Tibial nerve (tissue), 4 donors: ENCODE measurements around the gene SLC25A30. TPM values are rescaled to one million over a fixed set of nuclear protein-coding genes. Genes with fewer than 3 reads are reported as not detected.
"Not testable (repeated sequence)": the region's sequence is repeated elsewhere in the genome, so short reads cannot be mapped to it uniquely, and the experiment has no call there.

Source experiments
- DNase-seq, 2 donors: peaks; one replicate each; pipeline ENCODE4 v3.0.0-alpha.2; 2019; ENCODE audit warnings: low spot score in 2 of 2
- H3K27ac ChIP-seq, 4 donors: fragments of 200-600 bp; sonication (generic) in 3 of 4; one replicate each; pipeline ENCODE4 v1.5.1; 2017 to 2019; ENCODE audit warnings: mild to moderate bottlenecking in 1 of 4
- H3K27me3 ChIP-seq, 2 donors: fragments of 200-600 bp; sonication (generic) in 1 of 2; one replicate each; pipeline versions ENCODE4 v1.5.1 to v1.6.0; 2017 to 2019
- H3K36me3 ChIP-seq, 3 donors: fragments of 200-600 bp; sonication (generic); one replicate each; pipeline ENCODE4 v1.5.1; 2018 to 2019
- H3K4me1 ChIP-seq, 4 donors: fragments of 200-600 bp; sonication (generic) in 3 of 4; one replicate each; pipeline ENCODE4 v1.5.1; 2017 to 2019
- H3K4me3 ChIP-seq, 4 donors: fragments of 200-600 bp; sonication (generic) in 3 of 4; one replicate each; pipeline ENCODE4 v1.5.1; 2017 to 2019; ENCODE audit warnings: mild to moderate bottlenecking in 1 of 4, moderate library complexity in 1 of 4
- H3K9me3 ChIP-seq, 4 donors: fragments of 200-600 bp; sonication (generic) in 3 of 4; one replicate each; pipeline ENCODE4 v1.5.1; 2017 to 2019
- EP300 ChIP-seq, 2 donors: sonication (generic); formaldehyde crosslinking; IDR thresholded peaks; one replicate each; pipeline ENCODE4 v1.6.1; 2017; ENCODE audit warnings: antibody characterized with exemption in 2 of 2, mild to moderate bottlenecking in 1 of 2
- POLR2A ChIP-seq, 2 donors: fragments of 450-650 bp; IDR thresholded peaks; one replicate each; pipeline ENCODE4 v1.6.1; 2017; ENCODE audit warnings: antibody characterized with exemption in 2 of 2, mild to moderate bottlenecking in 2 of 2, moderate library complexity in 2 of 2
- WGBS, 2 donors: methylation state at CpG; one replicate each; pipeline ENCODE4 v1.1.5; 2018; 5-methylcytosine and 5-hydroxymethylcytosine counted together
- total RNA-seq, 4 donors: library from RNA; depleted of rRNA; stranded (reverse); fragments of >200 nt; gene quantifications; one replicate each; pipeline ENCODE4 v1.1.0, GENCODE V29; 2016
- TF ChIP-seq, protein P1 (sequence below), 5 experiments: fragments of 200-600 bp in 3 of 5; fragments of 450-650 bp in 2 of 5; sonication (generic) in 3 of 5; IDR thresholded peaks; one replicate each; pipeline ENCODE4 v1.5.1; 2016 to 2019; ENCODE audit warnings: antibody characterized with exemption in 5 of 5, mild to moderate bottlenecking in 3 of 5, moderate library complexity in 2 of 5

SLC25A30 gene
- total RNA-seq, 4 donors from 2014 or later = 9.6 to 20.1 (median 12.0) TPM

GRCh38 chr13:45432737-45433380 is 14.7 kb upstream of the SLC25A30 start:
- no peaks in the 10 kb centered on the region for H3K9me3 ChIP-seq
- H3K4me1 ChIP-seq = no peaks in the 10 kb centered on the region
- WGBS, 2 donors = 85 to 87% methylated on average over 6 of the region's 6 CpGs
- H3K27ac ChIP-seq = no peak overlapping the region
- no peaks in the 10 kb centered on the region for H3K36me3 ChIP-seq
- no peak for DNase-seq
- TF ChIP-seq POLR2A (IDR thresholded peaks at IDR 0.05) = no peak
- TF ChIP-seq EP300 (IDR thresholded peaks at IDR 0.05) = no peak
- TF ChIP-seq, protein P1, sequence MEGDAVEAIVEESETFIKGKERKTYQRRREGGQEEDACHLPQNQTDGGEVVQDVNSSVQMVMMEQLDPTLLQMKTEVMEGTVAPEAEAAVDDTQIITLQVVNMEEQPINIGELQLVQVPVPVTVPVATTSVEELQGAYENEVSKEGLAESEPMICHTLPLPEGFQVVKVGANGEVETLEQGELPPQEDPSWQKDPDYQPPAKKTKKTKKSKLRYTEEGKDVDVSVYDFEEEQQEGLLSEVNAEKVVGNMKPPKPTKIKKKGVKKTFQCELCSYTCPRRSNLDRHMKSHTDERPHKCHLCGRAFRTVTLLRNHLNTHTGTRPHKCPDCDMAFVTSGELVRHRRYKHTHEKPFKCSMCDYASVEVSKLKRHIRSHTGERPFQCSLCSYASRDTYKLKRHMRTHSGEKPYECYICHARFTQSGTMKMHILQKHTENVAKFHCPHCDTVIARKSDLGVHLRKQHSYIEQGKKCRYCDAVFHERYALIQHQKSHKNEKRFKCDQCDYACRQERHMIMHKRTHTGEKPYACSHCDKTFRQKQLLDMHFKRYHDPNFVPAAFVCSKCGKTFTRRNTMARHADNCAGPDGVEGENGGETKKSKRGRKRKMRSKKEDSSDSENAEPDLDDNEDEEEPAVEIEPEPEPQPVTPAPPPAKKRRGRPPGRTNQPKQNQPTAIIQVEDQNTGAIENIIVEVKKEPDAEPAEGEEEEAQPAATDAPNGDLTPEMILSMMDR (IDR thresholded peaks at IDR 0.05) = no peak
- no peaks in the 10 kb centered on the region for H3K27me3 ChIP-seq
- no peak overlapping the region for H3K4me3 ChIP-seq

DNA sequence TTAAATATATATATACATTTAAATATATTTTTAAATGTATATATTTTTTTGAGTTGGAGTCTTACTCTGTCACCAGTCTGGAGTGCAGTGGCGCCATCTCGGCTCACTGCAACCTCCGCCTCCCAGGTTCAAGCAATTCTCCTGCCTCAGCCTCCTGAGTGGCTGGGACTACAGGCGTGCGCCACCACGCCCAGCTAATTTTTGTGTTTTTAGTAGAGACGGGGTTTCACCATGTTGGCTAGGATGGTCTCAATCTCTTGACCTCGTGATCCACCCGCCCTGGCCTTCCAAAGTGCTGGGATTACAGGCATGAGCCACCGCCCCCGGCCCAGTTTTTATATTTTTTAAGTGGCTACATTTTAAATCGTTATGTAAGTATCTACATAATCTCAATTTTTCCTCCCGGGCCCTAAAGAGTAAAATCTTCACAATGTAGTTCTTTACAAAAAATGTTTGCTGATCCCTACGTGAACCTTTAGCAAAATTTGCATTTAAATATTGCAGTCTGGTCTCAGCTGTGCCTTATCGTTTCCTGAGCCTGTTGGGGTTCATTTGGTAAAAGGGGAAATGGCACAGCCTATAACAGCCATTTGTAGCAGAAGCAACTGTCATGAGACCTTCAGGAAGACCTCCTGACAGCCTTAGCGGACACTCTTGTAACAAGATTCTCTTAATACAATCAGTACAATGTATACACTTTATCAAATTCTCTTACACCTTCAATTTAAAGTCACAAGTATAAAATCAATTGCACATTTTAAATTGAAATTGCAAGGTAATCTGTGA is 8.1 kb upstream of the SLC25A30 start:
- H3K4me3 ChIP-seq, H3K9me3 ChIP-seq, H3K27ac ChIP-seq, H3K36me3 ChIP-seq, H3K4me1 ChIP-seq, H3K27me3 ChIP-seq, DNase-seq: not testable (repeated sequence)
- WGBS, 2 donors = 75 to 79% methylated on average over 16 of the region's 16 CpGs

DNA sequence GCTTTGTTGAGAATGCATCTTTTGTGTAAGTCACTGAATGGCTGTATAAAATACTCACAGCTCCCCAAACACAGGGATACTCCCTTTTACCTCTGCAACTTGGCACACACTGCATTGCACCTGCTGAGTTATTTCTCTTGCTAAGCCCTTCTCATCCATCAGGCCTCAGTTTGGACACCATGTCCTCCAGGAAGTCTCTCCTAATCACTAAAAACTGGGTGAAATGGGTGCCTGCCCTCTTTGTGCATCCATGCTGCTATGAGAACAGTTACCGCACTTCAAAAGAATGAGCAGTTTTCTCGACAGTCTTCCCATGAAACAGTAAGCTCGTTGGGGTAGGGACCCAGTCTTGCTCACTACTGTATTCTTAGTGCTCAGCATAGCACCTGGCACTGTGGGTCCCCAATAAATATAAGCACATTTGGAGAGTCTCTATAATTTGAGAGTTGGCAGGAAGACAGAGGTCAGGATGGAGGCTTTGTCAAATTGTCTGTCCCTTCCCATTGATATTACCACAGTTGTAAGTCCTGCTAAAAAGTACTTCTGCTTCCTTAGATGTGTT is 4.6 kb upstream of the SLC25A30 start:
- Histone ChIP-seq H3K9me3 (no peaks in the 10 kb centered on the region), H3K27me3 (no peaks in the 10 kb centered on the region), H3K36me3 (no peaks in the 10 kb centered on the region), H3K4me3 (no peak overlapping the region), H3K4me1 (no peaks in the 10 kb centered on the region), H3K27ac (no peak overlapping the region)
- TF ChIP-seq EP300 (IDR thresholded peaks at IDR 0.05) (no peak), POLR2A (IDR thresholded peaks at IDR 0.05) (no peak)
- TF ChIP-seq, protein P1 (IDR thresholded peaks at IDR 0.05) = no peak
- DNase-seq = no peak
- WGBS, 2 donors = 64 to 67% methylated on average over 3 of the region's 3 CpGs

- H3K27ac ChIP-seq = no peak overlapping the region
- WGBS, 2 donors = 92% methylated on average over 1 of the region's 1 CpG
- TF ChIP-seq, protein P1 (IDR thresholded peaks at IDR 0.05) = no peak
- TF ChIP-seq POLR2A (IDR thresholded peaks at IDR 0.05) (no peak), EP300 (IDR thresholded peaks at IDR 0.05) (no peak)
Observed at GRCh38 chr13:45419945-45420344, 1.8 kb upstream of the SLC25A30 start.

GRCh38 chr13:45419389-45419788 is 1.2 kb upstream of the SLC25A30 start:
- 96% methylated on average over 16 of the region's 16 CpGs for WGBS, 2 donors
- H3K4me1 ChIP-seq = peaks cover 0 to 26% (median 15%) of the 10 kb centered on the region in 4 donors
- H3K27me3 ChIP-seq, H3K36me3 ChIP-seq, H3K9me3 ChIP-seq, H3K27ac ChIP-seq, H3K4me3 ChIP-seq, DNase-seq: not testable (repeated sequence)

More at GRCh38 chr13:45419945-45420344, 1.8 kb upstream of the SLC25A30 start:
- no peaks in the 10 kb centered on the region for H3K9me3 ChIP-seq
- no peaks in the 10 kb centered on the region for H3K27me3 ChIP-seq
- H3K4me1 ChIP-seq = peaks cover 0 to 22% (median 14%) of the 10 kb centered on the region in 4 donors
- no peak for DNase-seq
- no peaks in the 10 kb centered on the region for H3K36me3 ChIP-seq
- H3K4me3 ChIP-seq = no peak overlapping the region
